Hepatocyte (in vitro differentiated cells): ENCODE results near the gene SH3TC2. TPM values are rescaled to one million over a fixed set of nuclear protein-coding genes. Genes with fewer than 3 reads are reported as not detected.

Experiments
- DNase-seq: peaks from one replicate; pipeline ENCODE4 v3.0.0-alpha.2; 2016; ENCODE audit warnings: low spot score
- H2AFZ ChIP-seq: fragments of 200-600 bp; sonication (generic); 2 replicates; pipeline ENCODE4 v1.6.0; 2016; ENCODE audit warnings: antibody characterized with exemption, mild to moderate bottlenecking
- H3K27ac ChIP-seq: fragments of 200-600 bp; sonication (generic); 2 replicates; pipeline ENCODE4 v1.5.1; 2016; ENCODE audit warnings: mild to moderate bottlenecking
- H3K27me3 ChIP-seq: fragments of 200-600 bp; sonication (generic); 2 replicates; pipeline ENCODE4 v1.6.1; 2016
- H3K36me3 ChIP-seq: fragments of 200-600 bp; sonication (generic); replicated peaks from 2 replicates; pipeline ENCODE4 v1.5.1; 2016; ENCODE audit warnings: low read depth; ENCODE audit not compliant: insufficient read depth
- H3K4me1 ChIP-seq: fragments of 200-600 bp; sonication (generic); 2 replicates; pipeline ENCODE4 v1.5.1; 2016; ENCODE audit warnings: mild to moderate bottlenecking, moderate library complexity; ENCODE audit not compliant: insufficient read depth
- H3K4me2 ChIP-seq: fragments of 200-600 bp; sonication (generic); 2 replicates; pipeline ENCODE4 v1.6.0; 2016
- H3K4me3 ChIP-seq: fragments of 200-600 bp; sonication (generic); 2 replicates; pipeline ENCODE4 v1.5.1; 2016; ENCODE audit warnings: mild to moderate bottlenecking
- H3K79me2 ChIP-seq: fragments of 200-600 bp; sonication (generic); 2 replicates; pipeline ENCODE4 v1.6.0; 2017; ENCODE audit warnings: mild to moderate bottlenecking
- H3K9me2 ChIP-seq: fragments of 200-600 bp; sonication (generic); replicated peaks from 2 replicates; pipeline ENCODE4 v1.6.0; 2017; ENCODE audit warnings: mild to moderate bottlenecking; ENCODE audit not compliant: insufficient read depth
- H3K9me3 ChIP-seq: fragments of 200-600 bp; sonication (generic); 2 replicates; pipeline ENCODE4 v1.5.1; 2016; ENCODE audit warnings: low read depth, mild to moderate bottlenecking
- H4K20me1 ChIP-seq: fragments of 200-600 bp; sonication (generic); 2 replicates; pipeline ENCODE4 v1.6.0; 2016; ENCODE audit warnings: mild to moderate bottlenecking; ENCODE audit not compliant: insufficient read depth, poor library complexity, severe bottlenecking
- CTCF ChIP-seq: fragments of 200-600 bp; sonication (generic); IDR thresholded peaks from 2 replicates; pipeline ENCODE4 v1.5.1; 2016; ENCODE audit warnings: antibody characterized with exemption, mild to moderate bottlenecking; ENCODE audit not compliant: poor library complexity
- EZH2 ChIP-seq: fragments of 200-600 bp; sonication (generic); IDR thresholded peaks from 2 replicates; pipeline ENCODE4 v1.6.1; 2016; ENCODE audit warnings: antibody characterized with exemption, mild to moderate bottlenecking, borderline replicate concordance
- EZH2phosphoT487 ChIP-seq: fragments of 200-600 bp; sonication (generic); IDR thresholded peaks from one replicate; pipeline ENCODE4 v1.6.1; 2018; ENCODE audit warnings: antibody characterized with exemption, mild to moderate bottlenecking, low read depth, moderate library complexity; ENCODE audit not compliant: unreplicated experiment, severe bottlenecking
- WGBS: methylation state at CpG from one replicate; pipeline ENCODE4 v1.1.6; 2016; ENCODE audit warnings: low lambda C conversion rate; ENCODE audit errors: missing lambda C conversion rate; 5-methylcytosine and 5-hydroxymethylcytosine counted together
- polyA plus RNA-seq: library from polyadenylated mRNA; unstranded; fragments of >200 nt; fragmentation: Nextera tagmentation; extraction: Ambion mirVana; gene quantifications from 2 replicates; pipeline ENCODE4 v1.2.1, GENCODE V29; 2016
- total RNA-seq: library from RNA; depleted of rRNA; stranded (reverse); fragments of >200 nt; gene quantifications from 2 replicates; pipeline ENCODE4 v1.2.3, GENCODE V29; 2014

SH3TC2 gene
- total and polyA plus RNA-seq, 2 experiments from 2014 or later: 2.2 to 3.5 TPM

DNA sequence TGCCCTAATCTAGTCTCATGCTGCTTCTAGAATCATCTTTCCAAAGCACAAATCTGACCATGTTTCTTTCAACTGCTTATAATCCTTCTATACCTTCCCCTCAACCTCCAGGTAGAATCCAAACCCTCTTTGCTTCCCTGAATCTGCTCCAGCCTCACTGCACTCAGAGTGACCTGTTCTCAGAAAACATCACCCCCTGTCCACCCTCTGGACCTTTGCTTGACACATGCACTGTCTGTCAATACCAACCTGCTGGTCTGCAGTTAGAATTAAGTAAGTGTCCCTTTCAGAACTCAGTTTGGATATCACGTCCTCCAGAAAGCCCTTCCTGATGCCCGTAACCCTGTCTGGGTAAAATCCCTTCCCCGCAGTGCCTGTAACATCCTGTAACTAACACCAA is 63.1 kb downstream of the SH3TC2 start:
- DNase-seq: no peak
- WGBS: 85% methylated on average over 3 of the region's 3 CpGs
- no peaks in the 10 kb centered on the region for H4K20me1 ChIP-seq
- H3K4me1 ChIP-seq: peaks cover 16% of the 10 kb centered on the region
- H3K79me2 ChIP-seq: no peaks in the 10 kb centered on the region
- TF ChIP-seq CTCF: no peak
- no peak for TF ChIP-seq EZH2
- no peak for TF ChIP-seq EZH2phosphoT487
- no peaks in the 10 kb centered on the region for H3K27me3 ChIP-seq
- H3K36me3 ChIP-seq: no peaks in the 10 kb centered on the region
- H3K9me2 ChIP-seq: no peaks in the 10 kb centered on the region
- no peak overlapping the region for H3K4me3 ChIP-seq
- no peaks in the 10 kb centered on the region for H3K9me3 ChIP-seq
- no peak overlapping the region for H3K27ac ChIP-seq
- H2AFZ ChIP-seq: no peak overlapping the region
- no peak overlapping the region for H3K4me2 ChIP-seq

- WGBS: 52% methylated on average over 6 of the region's 6 CpGs
- no peak overlapping the region for H2AFZ ChIP-seq
- no peak overlapping the region for H3K4me3 ChIP-seq
- H3K36me3 ChIP-seq: no peaks in the 10 kb centered on the region
- H3K27me3 ChIP-seq: no peaks in the 10 kb centered on the region
- H3K4me2 ChIP-seq: no peak overlapping the region
- DNase-seq: peak; percentile 70
- no peaks in the 10 kb centered on the region for H4K20me1 ChIP-seq
- H3K9me2 ChIP-seq: no peaks in the 10 kb centered on the region
- no peak overlapping the region for H3K27ac ChIP-seq
- no peak for TF ChIP-seq EZH2phosphoT487
- peak; percentile 64 for TF ChIP-seq CTCF
- TF ChIP-seq EZH2: no peak
- H3K9me3 ChIP-seq: no peaks in the 10 kb centered on the region
- H3K79me2 ChIP-seq: no peaks in the 10 kb centered on the region
- peaks cover 15% of the 10 kb centered on the region for H3K4me1 ChIP-seq
Measured at GRCh38 chr5:148998174-148998797, 64.6 kb downstream of the SH3TC2 start.

DNA sequence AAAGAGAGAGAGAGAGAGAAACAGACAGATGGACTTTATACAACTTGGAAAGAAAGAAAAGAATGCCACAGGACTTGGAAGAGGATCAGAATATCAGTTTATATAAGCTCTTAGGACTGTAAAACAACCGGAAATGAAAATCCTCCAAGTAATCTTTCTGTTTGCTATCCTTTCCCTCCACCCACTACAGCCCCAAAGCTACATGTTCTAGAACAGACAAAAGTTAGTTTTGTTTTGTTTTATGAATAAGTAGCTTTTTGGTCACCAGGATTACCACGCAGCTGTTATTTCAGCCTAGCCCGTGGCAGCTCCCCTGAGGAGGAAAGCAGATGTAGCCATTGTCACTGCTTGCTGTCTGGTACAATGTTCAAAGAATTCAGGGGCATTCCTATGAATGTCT is 66.6 kb downstream of the SH3TC2 start:
- no peak overlapping the region for H2AFZ ChIP-seq

More for the DNA sequence above, 66.6 kb downstream of the SH3TC2 start:
- Histone ChIP-seq H3K36me3 (no peaks in the 10 kb centered on the region), H3K9me3 (no peaks in the 10 kb centered on the region), H3K4me1 (peaks cover under 1% of the 10 kb centered on the region), H3K9me2 (no peaks in the 10 kb centered on the region), H4K20me1 (no peaks in the 10 kb centered on the region), H3K79me2 (no peaks in the 10 kb centered on the region), H3K27ac (no peak overlapping the region), H3K4me3 (no peak overlapping the region), H3K4me2 (peak overlapping the region; percentile 12), H3K27me3 (no peaks in the 10 kb centered on the region)
- 44% methylated on average over 3 of the region's 3 CpGs for WGBS
- no peak for DNase-seq
- TF ChIP-seq EZH2phosphoT487 (no peak), EZH2 (no peak), CTCF (no peak)
